GM21619 (cell line): ENCODE data around the gene APIP.
A peak's percentile ranks its signal among the peaks of the same experiment; 100 is the strongest.

Source experiments
- ATAC-seq: cut with Tn5 transposase; IDR thresholded peaks from one replicate; pipeline ENCODE4 v1.9.1; 2021; ENCODE audit not compliant: unreplicated experiment

Gene APIP

DNA sequence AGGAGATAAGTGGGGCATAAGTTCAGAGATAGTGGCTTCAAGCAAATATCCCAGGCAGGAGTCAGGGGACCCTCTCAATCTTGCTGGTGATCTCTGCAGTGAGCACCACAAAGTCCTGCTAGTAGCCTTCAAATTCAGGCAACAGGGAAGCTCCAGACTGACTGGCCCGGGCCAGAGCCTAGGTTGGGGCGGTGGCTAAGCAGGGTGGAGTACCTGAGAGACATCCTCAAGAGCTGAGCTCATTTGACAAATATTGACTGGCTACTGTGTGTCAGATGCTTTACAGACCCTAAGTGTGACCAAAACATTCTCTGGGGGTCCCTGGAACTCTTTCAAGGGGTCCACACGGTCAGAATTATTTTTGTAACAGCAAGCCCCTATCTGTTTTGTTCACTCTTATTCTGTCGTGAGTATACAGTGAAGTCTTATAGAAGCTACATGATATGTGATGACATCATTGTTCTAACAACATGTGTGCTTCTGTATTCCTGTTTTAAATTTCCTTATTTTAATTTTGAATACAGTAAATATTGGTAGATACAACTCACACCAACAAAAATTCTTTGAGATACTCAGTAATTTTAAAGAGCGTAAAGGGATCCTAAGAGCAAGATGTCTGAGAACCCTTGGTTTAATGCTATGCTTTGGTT, 71.6 kb downstream of the APIP start:
- no peak for ATAC-seq

- no peak for ATAC-seq
These were observed 72.9 kb downstream of the APIP start for GRCh38 chr11:34843271-34843670.

- peak; percentile 84 for ATAC-seq
These were observed 75.3 kb downstream of the APIP start for GRCh38 chr11:34840736-34841386.

DNA sequence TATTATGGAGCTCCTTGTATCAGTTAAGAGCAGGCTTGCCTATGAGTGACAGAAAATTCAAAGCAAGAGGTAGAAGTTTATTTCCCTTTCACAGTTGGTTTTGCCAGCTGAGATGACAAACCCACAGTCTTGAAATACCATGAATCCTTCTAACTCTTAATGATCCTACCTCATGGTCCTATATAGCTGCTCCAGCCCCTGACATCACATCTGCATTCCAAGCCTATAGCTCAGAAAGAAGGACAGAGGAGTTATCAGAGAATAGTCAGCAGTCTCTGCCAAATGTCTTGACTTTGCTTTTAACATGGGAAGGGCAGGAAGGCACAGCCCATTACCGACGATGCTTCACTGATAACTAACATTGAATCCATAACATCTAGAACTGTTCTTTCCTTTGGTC, 76.2 kb downstream of the APIP start:
- ATAC-seq, result no peak

GRCh38 chr11:34836958-34837856, 79.0 kb downstream of the APIP start:
- ATAC-seq, result no peak

- no peak for ATAC-seq
These were observed 82.6 kb downstream of the APIP start for GRCh38 chr11:34833602-34834001.
